ENCODE results near the gene CCNJ. TPM values are rescaled to one million over a fixed set of nuclear protein-coding genes. Genes with fewer than 3 reads are reported as not detected.

The CCNJ gene
- total RNA-seq, 2 experiments from 2014 or later: 6.9 to 8.0 TPM

GRCh38 chr10:96082153-96082552 lies 38.8 kb downstream of the CCNJ start:
- TF ChIP-seq CTCF (IDR thresholded peaks at IDR 0.05): no peak
- Mint-ChIP-seq H3K27ac (no peak overlapping the region), H3K9me3 (no peaks in the 10 kb centered on the region), H3K4me1 (ENCODE audit: low read depth) (no peaks in the 10 kb centered on the region), H3K4me3 (no peak overlapping the region), H3K27me3 (no peaks in the 10 kb centered on the region), H3K36me3 (ENCODE audit: low read depth) (peaks cover 52% of the 10 kb centered on the region)
- Histone ChIP-seq H3K27me3 (ENCODE audit: control insufficient read depth in 1 of 2, insufficient read depth in 2 of 2, low read length in 2 of 2) (no peaks in the 10 kb centered on the region), H3K4me1 (ENCODE audit: insufficient read depth, low read length) (no peaks in the 10 kb centered on the region), H3K27ac (ENCODE audit: low read depth in 1 of 2, low read length in 2 of 2) (no peak overlapping the region), H3K36me3 (ENCODE audit: insufficient read depth, low read length) (no peaks in the 10 kb centered on the region), H3K4me3 (ENCODE audit: low read length) (no peak overlapping the region), H3K9me3 (ENCODE audit: control insufficient read depth in 1 of 2, insufficient read depth in 1 of 2, low read length in 2 of 2) (no peaks in the 10 kb centered on the region)
- ChIA-PET CTCF (interaction anchor here (0.6 to 1.4 kb wide), 2 partner anchors 24 to 73 kb away, joined by 3 read pairs; no protein-coding TSS in a partner anchor), POLR2A (interaction anchor here (1.0 kb wide), 1 partner anchor 48 kb away, joined by 3 read pairs; the partner anchor contains the start of gene ZNF518A)
- intact Hi-C loops (cut with DNase I, micrococcal nuclease): loop anchor here in 1 of 2 experiments (2.0 kb wide), 1 partner anchor 33 kb away; no protein-coding TSS in a partner anchor
- DNase-seq: no peak
- no peak for ATAC-seq (ENCODE audit: poor library complexity)

GRCh38 chr10:96082748-96083147 lies 39.4 kb downstream of the CCNJ start:
- H3K36me3 Mint-ChIP-seq (ENCODE audit: low read depth): peaks cover 58% of the 10 kb centered on the region
- ATAC-seq (ENCODE audit: poor library complexity): no peak
- CTCF ChIA-PET: interaction anchor here (1.4 kb wide), 1 partner anchor 23 kb away, joined by 3 read pairs; no protein-coding TSS in a partner anchor

GRCh38 chr10:96089116-96089515 lies 45.7 kb downstream of the CCNJ start:
- Histone ChIP-seq H3K27ac (ENCODE audit: low read depth in 1 of 2, low read length in 2 of 2) (peak overlapping the region in 1 of 2 donors; percentile 97), H3K4me1 (ENCODE audit: insufficient read depth, low read length) (peaks cover 13% of the 10 kb centered on the region), H3K27me3 (ENCODE audit: control insufficient read depth in 1 of 2, insufficient read depth in 2 of 2, low read length in 2 of 2) (peaks cover 14 to 21% of the 10 kb centered on the region in 2 experiments), H3K36me3 (ENCODE audit: insufficient read depth, low read length) (no peaks in the 10 kb centered on the region), H3K4me3 (ENCODE audit: low read length) (peak overlapping the region; percentile 78), H3K9me3 (ENCODE audit: control insufficient read depth in 1 of 2, insufficient read depth in 1 of 2, low read length in 2 of 2) (no peaks in the 10 kb centered on the region)
- H3K4me1 Mint-ChIP-seq (ENCODE audit: low read depth): peaks cover 16% of the 10 kb centered on the region
- no peak for ATAC-seq (ENCODE audit: poor library complexity)
- DNase-seq: no peak
- TF ChIP-seq CTCF (IDR thresholded peaks at IDR 0.05): no peak
- H3K36me3 Mint-ChIP-seq (ENCODE audit: low read depth): peaks cover 44% of the 10 kb centered on the region
- ChIA-PET POLR2A (interaction anchor here (0.7 to 3.7 kb wide), 10 partner anchors 12 to 744 kb away, joined by 3 to 250 read pairs (median 4); partner anchors contain the start of genes CCNJ, LCOR, TCTN3 and ZNF518A), CTCF (interaction anchor here (1.9 to 3.3 kb wide), 2 partner anchors 41 to 395 kb away, joined by 8 to 20 read pairs; partner anchors contain the start of genes TCTN3 and ZNF518A)
- H3K4me3 Mint-ChIP-seq: peak overlapping the region; percentile 93
- intact Hi-C loops (cut with DNase I, micrococcal nuclease): loop anchor here in 1 of 2 experiments (5.0 kb wide), 1 partner anchor 397 kb away; the partner anchor contains the start of gene TCTN3
- H3K27me3 Mint-ChIP-seq: peaks cover 35% of the 10 kb centered on the region
- H3K9me3 Mint-ChIP-seq: peaks cover 6% of the 10 kb centered on the region
- peak overlapping the region; percentile 98 for H3K27ac Mint-ChIP-seq

More at GRCh38 chr10:96082748-96083147, 39.4 kb downstream of the CCNJ start:
- DNase-seq: no peak
- POLR2A ChIA-PET: interaction anchor here (1.0 to 1.1 kb wide), 2 partner anchors 47 kb away, joined by 3 to 6 read pairs; partner anchors contain the start of gene ZNF518A
- Histone ChIP-seq H3K4me1 (ENCODE audit: insufficient read depth, low read length) (no peaks in the 10 kb centered on the region), H3K4me3 (ENCODE audit: low read length) (no peak overlapping the region), H3K27me3 (ENCODE audit: control insufficient read depth in 1 of 2, insufficient read depth in 2 of 2, low read length in 2 of 2) (no peaks in the 10 kb centered on the region), H3K9me3 (ENCODE audit: control insufficient read depth in 1 of 2, insufficient read depth in 1 of 2, low read length in 2 of 2) (no peaks in the 10 kb centered on the region), H3K36me3 (ENCODE audit: insufficient read depth, low read length) (no peaks in the 10 kb centered on the region), H3K27ac (ENCODE audit: low read depth in 1 of 2, low read length in 2 of 2) (no peak overlapping the region)
- no peaks in the 10 kb centered on the region for H3K4me1 Mint-ChIP-seq (ENCODE audit: low read depth)
- no peak for TF ChIP-seq CTCF (IDR thresholded peaks at IDR 0.05)
- intact Hi-C loops (cut with DNase I, micrococcal nuclease): loop anchor here in 1 of 2 experiments (2.0 kb wide), 1 partner anchor 34 kb away; no protein-coding TSS in a partner anchor
- H3K27me3 Mint-ChIP-seq: no peaks in the 10 kb centered on the region
- no peak overlapping the region for H3K4me3 Mint-ChIP-seq
- H3K27ac Mint-ChIP-seq: no peak overlapping the region
- H3K9me3 Mint-ChIP-seq: no peaks in the 10 kb centered on the region

Data from CD4-positive, alpha-beta T cell (primary cell).